ENCODE data around the gene UBL4B.
"Not testable (repeated sequence)": the region's sequence is repeated elsewhere in the genome, so short reads cannot be mapped to it uniquely, and the experiment has no call there.

UBL4B gene

DNA sequence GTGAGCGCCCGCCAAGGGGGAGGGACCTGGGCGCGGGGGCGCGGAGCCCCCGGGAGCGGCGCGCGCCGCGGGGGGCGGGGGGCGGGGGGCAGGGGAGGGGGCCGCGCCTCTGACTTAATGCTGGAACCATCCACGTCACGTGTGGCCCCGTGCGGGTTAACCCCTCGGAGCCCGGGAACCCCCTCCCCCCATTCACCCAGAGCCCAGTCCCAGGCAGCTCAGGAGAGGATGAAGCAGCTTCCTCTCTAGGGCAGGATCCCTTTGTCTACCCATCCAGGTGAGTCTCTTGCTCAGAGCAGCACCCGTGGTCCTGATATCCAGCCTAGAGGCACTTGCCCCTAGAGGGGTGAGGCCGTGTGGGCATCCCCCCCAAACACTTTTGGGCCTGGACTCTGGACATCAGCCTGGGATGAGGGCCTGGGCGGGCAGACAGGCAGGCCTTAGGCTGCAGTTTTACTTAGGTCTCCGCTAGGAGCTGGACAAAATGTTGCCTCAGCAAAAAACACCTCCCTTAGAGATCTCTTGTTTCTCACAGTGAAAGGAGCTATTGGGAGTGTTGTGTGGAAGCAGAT lies 41.5 kb upstream of the UBL4B start, which contains the start of gene ALX3:
Gene ALX3 (minus strand): TSS at position 2 of the 572 bp plus-strand sequence. CDS start 60 bp downstream, outside the sequence.
- no peak within 1 kb of the TSS for H3K9ac ChIP-seq (ENCODE audit: low read depth, low read length)
- H3K27me3 ChIP-seq (ENCODE audit: insufficient read depth, low read length): peaks cover 100% of the 10 kb centered on the region
- H3K4me1 ChIP-seq (ENCODE audit: insufficient read depth, low read length): no peaks in the 10 kb centered on the region; the same call in 1 of the 2 replicates
- H3K4me3 ChIP-seq (ENCODE audit: low read length): peak within 1 kb of the TSS; percentile 45; the same call in 1 of the 2 replicates
- no peaks in the 10 kb centered on the region for H3K36me3 ChIP-seq (ENCODE audit: insufficient read depth, low read depth, low read length)
- H3K9me3 ChIP-seq (ENCODE audit: insufficient read depth, low read depth, low read length): no peaks in the 10 kb centered on the region; the same call in 1 of the 2 replicates
- H3K27ac ChIP-seq (ENCODE audit: low read length): no peak within 1 kb of the TSS

DNA sequence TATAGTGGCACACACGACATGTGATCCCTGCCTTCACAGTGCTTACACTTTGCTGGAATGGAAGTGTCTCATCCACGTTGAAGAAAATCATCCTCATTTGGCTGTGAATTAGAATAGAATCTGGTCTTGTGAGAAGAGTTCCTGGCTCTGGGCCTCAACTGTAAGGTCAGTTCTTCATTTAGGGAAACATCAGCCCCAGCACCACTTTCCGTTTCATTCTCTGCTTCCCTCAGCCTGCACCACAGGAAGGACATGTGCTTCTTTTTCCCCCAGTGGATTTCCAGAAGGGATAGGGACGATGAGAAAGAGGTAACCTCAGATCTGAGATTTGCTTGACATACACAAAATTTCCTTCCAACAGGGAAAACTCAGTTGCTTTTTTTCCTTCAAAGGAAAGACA lies 38.1 kb upstream of the UBL4B start:
- H3K27ac ChIP-seq (ENCODE audit: low read length): no peak overlapping the region
- no peaks in the 10 kb centered on the region; the same call in 1 of the 2 replicates for H3K4me1 ChIP-seq (ENCODE audit: insufficient read depth, low read length)
- peaks cover 100% of the 10 kb centered on the region for H3K27me3 ChIP-seq (ENCODE audit: insufficient read depth, low read length)

GRCh38 chr1:110076789-110077500 lies 35.3 kb upstream of the UBL4B start:
- Histone ChIP-seq H3K4me1 (ENCODE audit: insufficient read depth, low read length) (no peaks in the 10 kb centered on the region), H3K36me3 (ENCODE audit: insufficient read depth, low read depth, low read length) (no peaks in the 10 kb centered on the region), H3K4me3 (ENCODE audit: low read length) (no peak overlapping the region), H3K9me3 (ENCODE audit: insufficient read depth, low read depth, low read length) (no peaks in the 10 kb centered on the region), H3K27me3 (ENCODE audit: insufficient read depth, low read length) (peaks cover 100% of the 10 kb centered on the region), H3K9ac (ENCODE audit: low read depth, low read length) (no peak overlapping the region), H3K27ac (ENCODE audit: low read length) (no peak overlapping the region)

More for the DNA sequence above, 38.1 kb upstream of the UBL4B start:
- H3K9ac ChIP-seq (ENCODE audit: low read depth, low read length): no peak overlapping the region
- H3K4me3 ChIP-seq (ENCODE audit: low read length): no peak overlapping the region
- no peaks in the 10 kb centered on the region for H3K9me3 ChIP-seq (ENCODE audit: insufficient read depth, low read depth, low read length)
- H3K36me3 ChIP-seq (ENCODE audit: insufficient read depth, low read depth, low read length): no peaks in the 10 kb centered on the region

- H3K36me3 ChIP-seq (ENCODE audit: insufficient read depth, low read depth, low read length); H3K9me3 ChIP-seq (ENCODE audit: insufficient read depth, low read depth, low read length); H3K4me1 ChIP-seq (ENCODE audit: insufficient read depth, low read length); H3K4me3 ChIP-seq (ENCODE audit: low read length); H3K27ac ChIP-seq (ENCODE audit: low read length); H3K9ac ChIP-seq (ENCODE audit: low read depth, low read length): not testable (repeated sequence)
- H3K27me3 ChIP-seq (ENCODE audit: insufficient read depth, low read length): peaks cover 100% of the 10 kb centered on the region
These were observed 32.2 kb upstream of the UBL4B start for GRCh38 chr1:110079995-110080394.

DNA sequence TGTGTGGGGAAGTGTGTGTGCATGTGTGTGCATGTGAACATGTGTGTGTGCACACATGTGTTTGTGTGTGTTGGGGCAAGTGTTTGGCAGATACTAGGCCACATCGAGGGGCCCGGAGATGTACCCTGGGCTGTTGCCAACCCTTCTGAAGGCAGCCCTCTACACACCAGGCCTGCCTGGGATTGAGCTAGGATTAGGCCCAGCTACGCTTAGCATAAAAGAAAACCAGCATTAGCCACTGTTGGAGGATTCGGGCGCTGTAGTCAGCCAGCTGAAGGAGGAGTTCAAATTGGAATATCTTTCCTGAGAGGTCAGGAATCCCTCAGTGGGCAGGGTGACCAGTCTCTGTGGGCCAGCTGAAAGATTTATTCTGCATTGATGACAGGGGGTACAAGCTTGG lies 31.2 kb upstream of the UBL4B start:
- Histone ChIP-seq H3K4me3 (ENCODE audit: low read length) (no peak overlapping the region), H3K9me3 (ENCODE audit: insufficient read depth, low read depth, low read length) (no peaks in the 10 kb centered on the region; the same call in 1 of the 2 replicates), H3K36me3 (ENCODE audit: insufficient read depth, low read depth, low read length) (no peaks in the 10 kb centered on the region), H3K4me1 (ENCODE audit: insufficient read depth, low read length) (peaks cover 5% of the 10 kb centered on the region; the same call in 1 of the 2 replicates), H3K27ac (ENCODE audit: low read length) (no peak overlapping the region), H3K9ac (ENCODE audit: low read depth, low read length) (no peak overlapping the region), H3K27me3 (ENCODE audit: insufficient read depth, low read length) (peaks cover 100% of the 10 kb centered on the region)

- Histone ChIP-seq H3K4me3 (ENCODE audit: low read length) (no peak overlapping the region), H3K9ac (ENCODE audit: low read depth, low read length) (no peak overlapping the region), H3K9me3 (ENCODE audit: insufficient read depth, low read depth, low read length) (no peaks in the 10 kb centered on the region; the same call in 1 of the 2 replicates), H3K27me3 (ENCODE audit: insufficient read depth, low read length) (peaks cover 100% of the 10 kb centered on the region), H3K27ac (ENCODE audit: low read length) (no peak overlapping the region), H3K4me1 (ENCODE audit: insufficient read depth, low read length) (peaks cover 5% of the 10 kb centered on the region; the same call in 1 of the 2 replicates), H3K36me3 (ENCODE audit: insufficient read depth, low read depth, low read length) (no peaks in the 10 kb centered on the region)
These were observed 29.8 kb upstream of the UBL4B start for GRCh38 chr1:110082477-110082876.

DNA sequence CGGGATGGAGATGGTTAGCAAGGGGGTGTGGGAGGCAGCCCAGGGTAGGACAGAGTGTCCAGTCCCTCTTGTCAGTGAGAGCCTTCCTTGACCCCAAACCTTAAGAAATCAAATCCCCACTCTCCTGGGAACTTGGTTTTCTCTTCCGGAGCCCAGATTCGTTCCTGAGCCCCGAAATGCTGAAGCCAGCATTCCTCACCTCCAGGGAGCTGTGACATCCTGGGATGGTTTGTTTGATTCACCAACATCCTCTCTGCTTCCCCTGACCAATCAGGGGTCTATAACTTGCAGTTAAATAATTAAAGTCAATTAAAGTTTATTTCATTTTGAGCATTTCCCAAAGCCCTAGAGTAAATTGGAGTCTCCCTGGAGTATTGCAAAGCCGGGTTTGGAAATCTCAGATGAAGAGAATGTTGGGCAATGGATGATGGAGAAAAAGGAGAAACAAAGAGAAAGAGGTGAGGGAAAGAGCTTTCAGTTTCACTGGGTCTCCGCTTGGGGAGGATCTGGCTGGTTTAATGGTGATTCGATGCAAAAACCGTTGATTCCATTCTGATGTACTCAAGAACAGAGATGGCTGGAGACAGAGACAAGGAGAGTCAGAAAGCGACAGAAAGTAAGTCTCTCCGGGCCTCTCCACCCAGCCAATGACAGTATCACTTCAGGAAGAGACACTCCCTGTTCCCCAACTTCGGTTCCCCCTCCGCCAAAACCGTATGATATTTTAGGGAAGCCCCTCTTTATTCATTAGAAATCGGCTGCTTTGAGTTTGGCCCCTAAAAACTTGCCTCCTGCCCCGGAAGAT lies 29.0 kb upstream of the UBL4B start:
- Histone ChIP-seq H3K27ac (ENCODE audit: low read length) (no peak overlapping the region), H3K4me1 (ENCODE audit: insufficient read depth, low read length) (peaks cover 5% of the 10 kb centered on the region; the same call in 1 of the 2 replicates), H3K36me3 (ENCODE audit: insufficient read depth, low read depth, low read length) (no peaks in the 10 kb centered on the region), H3K9me3 (ENCODE audit: insufficient read depth, low read depth, low read length) (no peaks in the 10 kb centered on the region; the same call in 1 of the 2 replicates), H3K27me3 (ENCODE audit: insufficient read depth, low read length) (peaks cover 97% of the 10 kb centered on the region), H3K4me3 (ENCODE audit: low read length) (peak overlapping the region; percentile 43), H3K9ac (ENCODE audit: low read depth, low read length) (no peak overlapping the region)

GRCh38 chr1:110083866-110084226 lies 28.4 kb upstream of the UBL4B start:
- Histone ChIP-seq H3K4me1 (ENCODE audit: insufficient read depth, low read length) (peaks cover 5% of the 10 kb centered on the region; the same call in 1 of the 2 replicates), H3K27ac (ENCODE audit: low read length) (no peak overlapping the region), H3K9me3 (ENCODE audit: insufficient read depth, low read depth, low read length) (no peaks in the 10 kb centered on the region; the same call in 1 of the 2 replicates), H3K9ac (ENCODE audit: low read depth, low read length) (no peak overlapping the region), H3K4me3 (ENCODE audit: low read length) (peak overlapping the region; percentile 43; the same call in 1 of the 2 replicates), H3K36me3 (ENCODE audit: insufficient read depth, low read depth, low read length) (no peaks in the 10 kb centered on the region), H3K27me3 (ENCODE audit: insufficient read depth, low read length) (peaks cover 92% of the 10 kb centered on the region)

- H3K36me3 ChIP-seq (ENCODE audit: insufficient read depth, low read depth, low read length): no peaks in the 10 kb centered on the region
- H3K4me3 ChIP-seq (ENCODE audit: low read length): peak overlapping the region; percentile 35
- no peak overlapping the region for H3K9ac ChIP-seq (ENCODE audit: low read depth, low read length)
- H3K4me1 ChIP-seq (ENCODE audit: insufficient read depth, low read length): peaks cover 5% of the 10 kb centered on the region; the same call in 1 of the 2 replicates
- H3K27me3 ChIP-seq (ENCODE audit: insufficient read depth, low read length): peaks cover 86% of the 10 kb centered on the region
- no peak overlapping the region for H3K27ac ChIP-seq (ENCODE audit: low read length)
- H3K9me3 ChIP-seq (ENCODE audit: insufficient read depth, low read depth, low read length): no peaks in the 10 kb centered on the region; the same call in 1 of the 2 replicates
These were observed 27.8 kb upstream of the UBL4B start for GRCh38 chr1:110084227-110085078.

GRCh38 chr1:110085671-110086070 lies 26.6 kb upstream of the UBL4B start:
- H3K9me3 ChIP-seq (ENCODE audit: insufficient read depth, low read depth, low read length): no peaks in the 10 kb centered on the region; the same call in 1 of the 2 replicates
- H3K27me3 ChIP-seq (ENCODE audit: insufficient read depth, low read length): peaks cover 74% of the 10 kb centered on the region
- H3K4me3 ChIP-seq (ENCODE audit: low read length): no peak overlapping the region
- no peak overlapping the region for H3K27ac ChIP-seq (ENCODE audit: low read length)
- no peaks in the 10 kb centered on the region for H3K36me3 ChIP-seq (ENCODE audit: insufficient read depth, low read depth, low read length)
- H3K9ac ChIP-seq (ENCODE audit: low read depth, low read length): no peak overlapping the region
- H3K4me1 ChIP-seq (ENCODE audit: insufficient read depth, low read length): peaks cover 5% of the 10 kb centered on the region; the same call in 1 of the 2 replicates

DNA sequence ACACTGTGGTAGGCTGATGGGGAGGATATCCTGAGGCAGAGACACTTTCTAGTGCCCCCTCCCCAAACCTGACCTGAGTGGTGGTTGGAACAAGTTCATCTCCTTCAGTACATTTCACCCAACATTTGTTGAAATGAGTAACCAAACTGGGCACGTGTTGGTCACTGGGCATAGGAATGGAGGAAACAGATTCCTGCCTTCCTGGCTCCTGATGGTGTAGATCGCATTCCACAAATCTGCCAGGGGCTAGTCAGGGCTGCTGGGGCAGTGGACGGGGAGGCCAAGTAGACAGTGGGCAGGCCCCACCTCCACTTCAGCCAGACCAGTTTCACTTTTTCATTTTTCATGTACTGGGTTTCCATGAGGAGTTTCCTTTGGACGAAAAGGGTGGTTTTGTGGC lies 25.3 kb upstream of the UBL4B start:
- H3K27ac ChIP-seq (ENCODE audit: low read length): no peak overlapping the region
- H3K27me3 ChIP-seq (ENCODE audit: insufficient read depth, low read length): peaks cover 68% of the 10 kb centered on the region
- H3K4me3 ChIP-seq (ENCODE audit: low read length): no peak overlapping the region
- no peaks in the 10 kb centered on the region for H3K36me3 ChIP-seq (ENCODE audit: insufficient read depth, low read depth, low read length)
- no peak overlapping the region for H3K9ac ChIP-seq (ENCODE audit: low read depth, low read length)
- H3K4me1 ChIP-seq (ENCODE audit: insufficient read depth, low read length): peaks cover 5% of the 10 kb centered on the region; the same call in 1 of the 2 replicates
- no peaks in the 10 kb centered on the region; the same call in 1 of the 2 replicates for H3K9me3 ChIP-seq (ENCODE audit: insufficient read depth, low read depth, low read length)
